UCSD-AML1 (cell line): Measurements from ENCODE around the gene USP47.

Experiments used
- DNase-seq: peaks from one replicate; lab custom pipeline; 2025; ENCODE audit not compliant: unreplicated experiment; lab: John Stamatoyannopoulos, UW

Gene USP47

DNA sequence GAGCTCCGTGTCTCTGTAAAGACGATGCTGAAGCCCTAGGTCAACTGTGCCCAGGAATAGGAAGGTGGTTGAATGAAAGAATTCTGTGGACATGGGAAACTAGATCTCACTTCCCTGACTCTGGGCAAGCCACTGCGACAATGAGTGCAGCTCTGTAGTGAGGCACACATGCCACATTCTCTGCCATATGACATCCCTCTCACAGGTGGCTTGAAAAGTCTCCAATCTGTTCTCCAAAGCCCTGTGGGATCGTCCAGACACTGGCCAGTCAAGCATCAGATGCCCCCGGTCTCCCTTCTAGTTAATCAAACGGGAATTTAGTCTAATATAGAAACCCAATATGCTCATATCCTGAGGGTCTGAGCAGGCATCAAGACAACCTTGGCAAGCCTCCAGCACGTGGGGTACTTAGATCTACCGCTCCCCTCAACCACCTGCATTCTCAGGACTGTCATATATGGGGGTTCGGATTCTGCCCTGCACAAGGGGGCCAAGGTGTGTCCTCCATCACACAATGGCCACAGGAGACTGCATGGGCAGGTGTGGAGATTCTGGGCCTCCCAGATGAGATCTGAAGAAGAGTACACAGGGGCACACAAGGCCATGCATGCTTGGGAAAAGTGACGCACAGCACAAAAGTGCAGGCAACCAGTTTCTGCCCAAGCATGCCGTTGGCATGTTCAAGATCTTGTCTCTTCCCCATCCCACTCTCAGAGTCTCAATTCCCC, 154.7 kb downstream of the USP47 start:
- DNase-seq, result no peak

DNA sequence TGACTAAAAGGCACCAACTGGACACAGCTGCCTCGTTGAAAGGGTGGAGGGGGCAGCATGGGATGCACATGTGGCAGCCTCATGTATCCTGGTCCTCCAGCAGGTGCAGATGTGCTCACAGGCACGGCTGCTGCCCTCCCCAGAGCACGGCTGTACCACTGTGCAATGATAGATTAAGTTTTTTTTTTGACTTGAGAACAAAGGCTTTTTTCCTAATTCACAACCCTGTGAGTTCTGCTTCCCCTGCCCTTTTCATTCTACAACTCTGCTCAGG, 155.2 kb downstream of the USP47 start:
- no peak for DNase-seq

DNA sequence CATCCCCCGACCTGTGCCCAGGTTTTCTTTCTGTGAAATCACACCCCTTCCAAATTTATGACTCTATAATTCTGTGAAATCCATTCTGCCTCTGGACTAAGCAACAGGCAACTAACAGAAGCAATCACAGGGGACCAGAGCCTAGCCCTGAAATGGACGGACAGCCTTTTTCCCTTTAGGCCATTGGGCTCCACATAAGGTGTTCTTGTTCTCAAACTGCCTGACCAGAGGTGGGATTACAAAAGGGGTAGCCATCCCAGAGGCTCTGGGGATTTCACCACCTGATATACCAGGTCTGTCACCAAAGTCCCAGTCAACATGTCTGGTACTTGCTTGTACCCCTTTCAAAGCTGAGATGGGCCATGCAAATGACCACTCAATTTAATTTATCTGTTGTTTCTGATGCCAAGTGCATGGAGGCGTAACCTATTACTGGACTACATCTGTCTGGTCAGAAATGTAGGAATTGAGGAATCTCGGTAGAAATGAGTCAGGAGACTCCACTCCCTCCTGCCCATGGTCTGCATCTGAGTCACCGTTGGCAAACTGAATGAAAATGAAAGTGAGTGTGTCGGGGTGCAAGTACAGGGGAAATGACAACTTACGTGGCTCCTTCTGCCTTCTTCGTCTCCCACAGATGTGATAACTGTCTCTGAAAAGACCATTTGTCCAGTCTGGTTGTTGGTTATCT, 156.5 kb downstream of the USP47 start:
- DNase-seq, result no peak

GRCh38 chr11:12001186-12001585, 159.4 kb downstream of the USP47 start:
- DNase-seq, result no peak

- DNase-seq, result no peak
Measured at GRCh38 chr11:12003336-12003735, 161.6 kb downstream of the USP47 start.

GRCh38 chr11:12003815-12004214, 162.0 kb downstream of the USP47 start:
- DNase-seq, result no peak

- no peak for DNase-seq
Measured at GRCh38 chr11:12005061-12005460, 163.3 kb downstream of the USP47 start.

GRCh38 chr11:12005476-12005875, 163.7 kb downstream of the USP47 start:
- DNase-seq, result no peak

GRCh38 chr11:12006552-12007229, 164.9 kb downstream of the USP47 start:
- no peak for DNase-seq

GRCh38 chr11:12007230-12007593, 165.4 kb downstream of the USP47 start:
- no peak for DNase-seq

- no peak for DNase-seq
Measured at GRCh38 chr11:12007769-12008737, 166.3 kb downstream of the USP47 start, which contains the start of gene DKK3. Gene DKK3 (minus strand): TSS chr11:12008626. CDS start chr11:12008582, 44 bp downstream.
